VCaP (cell line): ENCODE results near the gene TCP10L.
"Not testable (repeated sequence)": the region's sequence is repeated elsewhere in the genome, so short reads cannot be mapped to it uniquely, and the experiment has no call there.

Experiments
- H3K27ac ChIP-seq: fragments of 450-650 bp; 2 replicates; pipeline ENCODE4 v1.5.1; 2017
- CTCF ChIP-seq: fragments of 450-650 bp; conservative IDR thresholded peaks from 2 replicates; pipeline ENCODE4 v1.5.1; 2017; ENCODE audit warnings: mild to moderate bottlenecking, moderate library complexity

Gene TCP10L

GRCh38 chr21:32535612-32536011 is 49.7 kb downstream of the TCP10L start:
- no peak overlapping the region for H3K27ac ChIP-seq
- TF ChIP-seq CTCF, result no peak

GRCh38 chr21:32534113-32534512 is 51.2 kb downstream of the TCP10L start:
- no peak for TF ChIP-seq CTCF
- no peak overlapping the region for H3K27ac ChIP-seq

- no peak overlapping the region for H3K27ac ChIP-seq
- TF ChIP-seq CTCF, result no peak
These were observed 51.7 kb downstream of the TCP10L start for GRCh38 chr21:32533611-32534010.

GRCh38 chr21:32533053-32533452 is 52.3 kb downstream of the TCP10L start:
- TF ChIP-seq CTCF, result no peak
- H3K27ac ChIP-seq, result no peak overlapping the region

GRCh38 chr21:32532636-32533035 is 52.7 kb downstream of the TCP10L start:
- no peak for TF ChIP-seq CTCF
- no peak overlapping the region for H3K27ac ChIP-seq

- H3K27ac ChIP-seq, result not testable (repeated sequence)
These were observed 53.8 kb downstream of the TCP10L start for GRCh38 chr21:32531561-32531960.

GRCh38 chr21:32530809-32531208 is 54.5 kb downstream of the TCP10L start:
- not testable (repeated sequence) for H3K27ac ChIP-seq

GRCh38 chr21:32529679-32530078 is 55.6 kb downstream of the TCP10L start:
- H3K27ac ChIP-seq, result no peak overlapping the region
- TF ChIP-seq CTCF, result no peak

- H3K27ac ChIP-seq, result no peak overlapping the region
- TF ChIP-seq CTCF, result no peak
These were observed 60.0 kb downstream of the TCP10L start for GRCh38 chr21:32525282-32525681.
